T-cell (primary cell): ENCODE data around the gene RAE1. TPM values are rescaled to one million over a fixed set of nuclear protein-coding genes. Genes with fewer than 3 reads are reported as not detected.

Source experiments
- ATAC-seq, 4 experiments: fragments of 200-7000 bp in 3 of 4; fragments of 150-1000 bp in 1 of 4; cut with Tn5 transposase; replicated peaks in 1 of 4; 1 replicate in 3 of 4; 2 replicates in 1 of 4; pipeline ENCODE4 v1.10.0; 2021; ENCODE audit warnings: moderate library complexity in 3 of 4, mild to moderate bottlenecking in 2 of 4, moderate number of reproducible peaks in 1 of 4
- CTCF ChIA-PET, 2 donors: fragments of 300-600 bp; sonication (Branson Sonifier 250); formaldehyde crosslinking; loops; one replicate each; lab custom pipeline; 2022; ENCODE audit warnings: antibody characterized with exemption in 2 of 2; lab: Charles Lee
- POLR2A ChIA-PET, 2 donors: fragments of 300-600 bp; sonication (Branson Sonifier 250); formaldehyde crosslinking; loops; one replicate each; lab custom pipeline; 2022; ENCODE audit warnings: antibody characterized with exemption in 2 of 2; lab: Charles Lee
- DNase-seq, 35 experiments: peaks; one replicate each; pipeline versions ENCODE4 v3.0.0 to v3.0.0-alpha.2; 2013 to 2023
- H3K27ac ChIP-seq: one replicate; pipeline ENCODE4 v1.5.1; 2013; ENCODE audit warnings: low read length
- H3K27me3 ChIP-seq, 2 experiments: replicated peaks in 1 of 2; 1 replicate in 1 of 2; 2 replicates in 1 of 2; pipeline versions ENCODE4 v1.6.1 to v1.7.0; 2013; ENCODE audit warnings: low read length in 1 of 2, mixed read lengths in 1 of 2; ENCODE audit not compliant: control insufficient read depth in 2 of 2, insufficient read depth in 2 of 2; ENCODE audit errors: extremely low read depth in 1 of 2
- H3K36me3 ChIP-seq, 2 donors: 1 replicate in 1 of 2; 2 replicates in 1 of 2; pipeline versions ENCODE4 v1.6.1 to v1.7.0; 2013; ENCODE audit warnings: low read length in 1 of 2; ENCODE audit not compliant: control insufficient read depth in 2 of 2, insufficient read depth in 1 of 2; ENCODE audit errors: extremely low read depth in 1 of 2
- H3K4me1 ChIP-seq, 2 experiments: 1 replicate in 1 of 2; 2 replicates in 1 of 2; pipeline versions ENCODE4 v1.6.1 to v1.7.0; 2013; ENCODE audit warnings: low read length in 2 of 2, mixed read lengths in 1 of 2; ENCODE audit not compliant: insufficient read depth in 2 of 2, control insufficient read depth in 1 of 2; ENCODE audit errors: extremely low read depth in 1 of 2
- H3K4me3 ChIP-seq, 2 donors: 1 replicate in 1 of 2; 2 replicates in 1 of 2; pipeline versions ENCODE4 v1.5.1 to v1.7.0; 2013; ENCODE audit warnings: mild to moderate bottlenecking in 2 of 2, low read length in 1 of 2, moderate library complexity in 1 of 2; ENCODE audit not compliant: control insufficient read depth in 1 of 2; ENCODE audit errors: extremely low read depth in 1 of 2
- H3K9me3 ChIP-seq: 2 replicates; pipeline ENCODE4 v1.7.0; 2013
- H3K27ac Mint-ChIP-seq, 2 donors: one replicate each; pipeline ENCODE4 v1.8.0; 2020 to 2021; ENCODE audit warnings: mild to moderate bottlenecking in 2 of 2, mixed read lengths in 2 of 2
- H3K27me3 Mint-ChIP-seq, 2 donors: one replicate each; pipeline ENCODE4 v1.8.0; 2021 to 2022; ENCODE audit warnings: mixed read lengths in 2 of 2
- H3K36me3 Mint-ChIP-seq: one replicate; pipeline ENCODE4 v1.8.0; 2021; ENCODE audit warnings: mixed read lengths
- H3K4me1 Mint-ChIP-seq, 3 donors: one replicate each; pipeline ENCODE4 v1.8.0; 2020 to 2022; ENCODE audit warnings: mixed read lengths in 3 of 3, mild to moderate bottlenecking in 1 of 3
- H3K4me3 Mint-ChIP-seq, 3 donors: one replicate each; pipeline ENCODE4 v1.8.0; 2020 to 2022; ENCODE audit warnings: mild to moderate bottlenecking in 3 of 3, mixed read lengths in 3 of 3, moderate library complexity in 3 of 3
- H3K9me3 Mint-ChIP-seq, 3 donors: one replicate each; pipeline ENCODE4 v1.8.0; 2020 to 2022; ENCODE audit warnings: mixed read lengths in 3 of 3
- WGBS: methylation state at CpG from one replicate; pipeline ENCODE4 v1.1.5; 2013; ENCODE audit warnings: missing lambda C conversion rate; ENCODE audit not compliant: insufficient coverage; 5-methylcytosine and 5-hydroxymethylcytosine counted together
- total RNA-seq, 35 experiments: library from RNA in 6 of 35; stranded (reverse) in 6 of 35; fragments of 120-200 nt in 1 of 35; gene quantifications; one replicate each; pipeline versions ENCODE4 v1.2.1 to v1.2.4 and lab custom pipeline; 2013 to 2026

RAE1 gene
- total RNA-seq, 5 donors from 2014 or later (not counting 1 experiment from before 2014, with no cell fraction given), result 29.0 to 41.1 (median 29.4) TPM

DNA sequence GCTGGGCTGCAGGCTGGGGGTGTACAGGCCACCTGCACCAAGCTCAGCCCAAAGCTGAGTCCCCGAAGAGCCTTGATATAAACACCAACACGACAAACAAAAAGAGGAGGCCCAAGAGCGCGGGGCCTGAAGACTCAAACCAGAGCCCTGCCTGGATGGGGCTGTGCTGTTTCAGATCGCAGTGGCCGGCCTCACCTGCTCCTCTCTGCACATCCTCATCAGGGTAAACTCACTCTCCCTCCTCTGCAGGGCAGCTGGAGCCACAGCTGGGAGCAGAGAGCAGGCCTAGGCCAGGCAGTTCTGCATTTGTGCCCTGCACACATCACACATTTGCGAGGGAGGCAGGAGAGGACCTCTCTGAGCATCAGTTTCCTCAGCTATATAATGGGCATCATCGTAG is 36.4 kb downstream of the RAE1 start:
- Histone ChIP-seq H3K27ac (no peak overlapping the region), H3K4me1 (peaks cover 8 to 51% of the 10 kb centered on the region in 2 experiments), H3K4me3 (no peak overlapping the region), H3K27me3 (no peaks in the 10 kb centered on the region), H3K9me3 (no peaks in the 10 kb centered on the region), H3K36me3 (peaks cover 5 to 7% of the 10 kb centered on the region in 2 donors)
- DNase-seq (no peak), ATAC-seq (no peak)
- POLR2A ChIA-PET, result no interaction called here
- Mint-ChIP-seq H3K27me3 (no peaks in the 10 kb centered on the region), H3K27ac (peak overlapping the region in 1 of 2 donors; percentile 6), H3K9me3 (no peaks in the 10 kb centered on the region), H3K4me1 (peaks cover 19 to 34% (median 23%) of the 10 kb centered on the region in 3 donors), H3K4me3 (no peak overlapping the region), H3K36me3 (peaks cover 2% of the 10 kb centered on the region)
- CTCF ChIA-PET, result no interaction called here
- 100% methylated on average over 8 of the region's 8 CpGs for WGBS

DNA sequence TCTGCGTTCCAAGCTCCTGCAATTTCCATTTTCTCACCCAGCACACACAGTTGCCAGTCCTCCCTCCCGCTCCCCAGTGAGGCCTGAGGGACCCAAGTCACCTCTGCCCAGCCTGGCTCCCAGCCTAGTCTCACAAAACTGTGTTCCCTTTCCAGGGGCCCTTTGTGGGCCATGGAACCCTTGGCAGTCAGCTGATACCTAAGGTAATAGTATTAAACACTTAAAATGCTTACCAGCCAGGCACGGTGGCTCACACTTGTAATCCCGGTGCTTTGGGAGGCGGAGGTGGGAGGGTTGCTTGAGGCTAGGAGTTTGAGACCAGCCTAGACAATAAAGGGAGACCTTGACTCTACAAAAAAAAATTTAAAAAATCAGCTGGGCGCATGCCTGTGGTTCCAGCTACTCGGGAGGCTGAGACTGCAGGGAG is 36.9 kb downstream of the RAE1 start:
- POLR2A ChIA-PET, result no interaction called here
- H3K9me3 ChIP-seq, result no peaks in the 10 kb centered on the region
- CTCF ChIA-PET, result interaction anchor here in 1 of 2 donors (1.3 kb wide), 1 partner anchor 33 kb away, joined by 7 read pairs; no protein-coding TSS in a partner anchor
- DNase-seq, result peak in 1 of 35 experiments; percentile 21
- peaks cover 8 to 53% of the 10 kb centered on the region in 2 experiments for H3K4me1 ChIP-seq
- Mint-ChIP-seq H3K4me3 (peak overlapping the region in 1 of 3 donors; percentile 82), H3K27ac (peak overlapping the region; percentile 57 to 58), H3K27me3 (no peaks in the 10 kb centered on the region), H3K4me1 (peaks cover 17 to 32% (median 20%) of the 10 kb centered on the region in 3 donors), H3K36me3 (peaks cover 4% of the 10 kb centered on the region), H3K9me3 (no peaks in the 10 kb centered on the region)
- 100% methylated on average over 2 of the region's 7 CpGs for WGBS
- no peak for ATAC-seq
- H3K27ac ChIP-seq, result no peak overlapping the region
- peaks cover 5 to 7% of the 10 kb centered on the region in 2 donors for H3K36me3 ChIP-seq
- H3K4me3 ChIP-seq, result no peak overlapping the region
- no peaks in the 10 kb centered on the region for H3K27me3 ChIP-seq

DNA sequence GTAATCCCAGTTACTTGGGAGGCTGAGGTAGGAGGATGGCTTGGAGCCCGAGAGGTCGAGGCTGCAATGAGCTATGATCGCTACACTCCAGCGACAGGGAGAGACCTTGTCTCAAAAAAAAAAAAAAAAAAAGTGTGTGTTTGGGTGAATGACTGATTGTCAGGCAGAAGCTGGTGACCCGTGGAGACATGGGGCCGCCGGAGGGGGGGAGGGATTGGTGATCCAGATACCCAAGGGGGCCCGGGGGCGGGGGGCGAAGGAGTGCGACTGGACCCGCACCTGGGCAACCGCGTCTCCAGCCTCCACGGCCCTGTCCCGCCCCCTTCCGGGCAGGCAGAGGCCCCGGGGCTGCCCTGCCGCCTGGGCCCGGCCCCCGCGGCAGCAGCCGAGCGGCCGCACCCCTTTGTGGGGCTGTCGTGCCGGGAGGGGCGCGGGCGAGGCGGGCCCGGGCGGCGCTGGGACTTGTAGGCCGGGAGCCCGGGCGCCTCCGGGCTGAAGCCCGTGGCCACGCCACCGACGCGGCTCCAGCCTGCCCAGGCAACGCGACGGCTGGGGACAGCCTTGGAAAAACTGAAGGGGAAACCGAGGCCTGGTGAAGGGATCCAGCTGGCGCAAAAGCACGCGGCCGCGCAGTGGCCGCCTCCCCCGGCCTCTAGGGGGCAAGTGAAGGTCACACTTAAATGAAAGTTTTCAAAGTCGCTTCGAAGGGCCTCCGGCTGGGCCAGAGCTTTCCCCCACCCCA is 38.1 kb downstream of the RAE1 start:
- peaks cover 14% of the 10 kb centered on the region for H3K36me3 Mint-ChIP-seq
- 7% methylated on average over 55 of the region's 57 CpGs for WGBS

DNA sequence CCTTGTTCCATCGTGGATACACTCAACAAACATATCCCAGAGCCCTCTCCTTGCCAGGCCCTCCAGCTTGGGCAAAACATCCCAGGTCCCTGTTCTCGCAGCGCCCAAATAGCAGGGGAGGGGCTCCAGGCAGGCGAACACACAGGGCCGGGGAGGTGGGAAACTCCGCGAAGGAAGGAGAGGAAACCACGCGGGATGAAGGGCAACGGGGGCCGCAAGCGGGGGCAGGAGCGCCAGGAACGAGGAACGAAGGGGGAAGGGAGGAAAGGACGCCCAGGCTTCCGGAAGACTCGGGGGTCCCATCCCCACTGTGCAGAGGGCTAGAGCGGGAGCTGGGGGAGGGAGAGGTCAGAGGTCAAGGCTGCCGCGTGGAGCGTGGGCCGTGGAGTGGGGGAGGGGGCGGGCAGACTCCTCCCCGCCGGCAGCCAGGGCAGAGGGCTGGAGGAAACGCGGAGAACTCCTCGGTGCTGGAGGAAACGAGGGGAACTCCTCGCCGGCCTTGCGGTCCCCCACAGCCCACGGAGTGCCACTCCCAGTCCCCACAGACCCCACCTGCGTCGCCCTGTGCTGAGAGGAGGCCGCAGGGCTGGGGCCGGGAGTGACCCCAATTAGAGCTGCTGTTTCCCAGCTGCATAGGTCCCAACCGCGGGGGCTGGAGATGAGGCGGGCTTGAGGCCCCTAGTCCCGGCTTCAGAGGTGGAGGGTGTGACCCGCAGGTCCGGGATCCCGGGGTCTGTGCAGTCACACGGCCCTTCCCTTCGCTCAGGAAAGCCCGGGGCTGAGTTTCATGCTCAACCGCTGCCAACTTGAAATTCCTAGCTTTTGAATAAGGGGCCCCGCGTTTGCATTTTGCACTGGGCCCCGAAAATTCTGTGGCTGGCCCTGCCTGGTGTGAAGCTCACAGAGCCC is 38.9 kb downstream of the RAE1 start:
- Histone ChIP-seq H3K36me3 (peaks cover 9 to 18% of the 10 kb centered on the region in 2 donors), H3K4me1 (peaks cover 28 to 57% of the 10 kb centered on the region in 2 experiments), H3K9me3 (no peaks in the 10 kb centered on the region), H3K27me3 (no peaks in the 10 kb centered on the region), H3K4me3 (peak overlapping the region; percentile 44 to 53), H3K27ac (peak overlapping the region; percentile 69)
- Mint-ChIP-seq H3K9me3 (no peaks in the 10 kb centered on the region), H3K27ac (peak overlapping the region; percentile 91 to 92), H3K4me3 (peak overlapping the region; percentile 77 to 82 (median 82)), H3K36me3 (peaks cover 12% of the 10 kb centered on the region), H3K27me3 (no peaks in the 10 kb centered on the region), H3K4me1 (peaks cover 37 to 43% (median 40%) of the 10 kb centered on the region in 3 donors)
- ATAC-seq, result peak in 1 of 4 experiments; percentile 16
- WGBS, result 2% methylated on average over 48 of the region's 52 CpGs
- DNase-seq, result peak in 29 of 35 experiments; percentile 20 to 79 (median 51)
- POLR2A ChIA-PET, result interaction anchor here in 1 of 2 donors (0.8 to 0.9 kb wide), 2 partner anchors 8 to 9 kb away, joined by 5 to 7 read pairs; no protein-coding TSS in a partner anchor
- CTCF ChIA-PET, result interaction anchor here (0.6 to 2.6 kb wide), 5 partner anchors 9 to 230 kb away, joined by 3 to 13 read pairs (median 3); no protein-coding TSS in a partner anchor

More for the DNA sequence above, 38.1 kb downstream of the RAE1 start:
- Histone ChIP-seq H3K27ac (peak overlapping the region; percentile 69), H3K9me3 (no peaks in the 10 kb centered on the region), H3K4me3 (peak overlapping the region; percentile 44 to 53), H3K27me3 (no peaks in the 10 kb centered on the region), H3K36me3 (peaks cover 9 to 15% of the 10 kb centered on the region in 2 donors), H3K4me1 (peaks cover 20 to 54% of the 10 kb centered on the region in 2 experiments)
- H3K27ac Mint-ChIP-seq, result peak overlapping the region; percentile 91
- CTCF ChIA-PET, result interaction anchor here (0.6 to 2.6 kb wide), 9 partner anchors 9 to 492 kb away, joined by 3 to 13 read pairs (median 3); no protein-coding TSS in a partner anchor
- H3K4me3 Mint-ChIP-seq, result peak overlapping the region; percentile 77 to 82 (median 82)
- POLR2A ChIA-PET, result interaction anchor here (0.6 to 0.9 kb wide), 3 partner anchors 10 to 66 kb away, joined by 5 to 17 read pairs (median 7); no protein-coding TSS in a partner anchor
- DNase-seq, result peak in 30 of 35 experiments; percentile 39 to 74 (median 56)
- H3K4me1 Mint-ChIP-seq, result peaks cover 29 to 37% (median 31%) of the 10 kb centered on the region in 3 donors
- no peaks in the 10 kb centered on the region for H3K9me3 Mint-ChIP-seq
- ATAC-seq, result peak; percentile 21 to 44 (median 40)
- H3K27me3 Mint-ChIP-seq, result no peaks in the 10 kb centered on the region

DNA sequence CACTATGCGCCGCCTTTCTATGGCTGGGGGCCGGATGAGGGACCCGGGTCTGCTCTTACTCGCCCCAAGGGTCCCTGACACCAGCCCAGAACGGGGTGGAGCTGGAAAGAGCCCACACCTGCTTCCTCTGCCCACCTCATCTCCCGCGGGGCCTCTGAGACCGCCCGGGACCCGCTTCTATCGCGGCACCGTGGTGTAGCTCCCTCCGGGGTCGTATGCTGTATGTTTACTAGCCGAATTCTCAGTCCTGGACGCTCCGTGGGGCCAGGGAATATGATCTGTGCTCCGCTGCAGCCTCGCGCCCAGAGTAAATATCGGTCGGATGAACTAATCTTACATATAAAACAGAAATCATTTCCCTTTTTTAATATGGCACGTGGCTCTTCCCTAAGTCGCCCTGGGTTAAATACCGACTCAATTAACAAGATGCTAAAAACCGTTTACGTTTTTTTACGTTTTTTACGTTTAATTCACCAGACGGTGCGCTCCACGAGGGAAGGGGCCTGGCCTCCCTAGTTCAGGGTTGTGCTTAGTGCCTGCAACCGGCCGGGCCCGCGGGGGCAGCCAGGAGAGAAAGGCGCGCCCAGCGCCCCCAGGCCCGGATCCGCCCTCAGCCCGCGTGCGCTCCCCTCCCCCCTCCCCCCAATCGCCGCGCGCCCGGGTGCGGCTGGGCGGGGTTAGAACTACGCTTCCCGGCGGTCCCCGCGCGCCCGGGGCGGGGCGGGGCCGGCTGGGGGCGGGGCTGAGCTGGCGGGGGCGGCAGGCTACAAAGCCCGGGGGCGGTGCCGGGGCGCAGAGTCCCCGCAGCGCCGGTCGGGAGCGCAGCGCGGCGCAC is 39.8 kb downstream of the RAE1 start, which contains the start of gene RBM38:
TSS of gene RBM38 (plus strand) at position 793 of the 835 bp plus-strand sequence. CDS start 186 bp downstream, outside the sequence.
- WGBS, result 19% methylated on average over 39 of the region's 78 CpGs
- Mint-ChIP-seq H3K36me3 (peaks cover 13% of the 10 kb centered on the region), H3K27me3 (no peaks in the 10 kb centered on the region), H3K4me3 (peak within 1 kb of the TSS; percentile 93 to 94 (median 93)), H3K9me3 (no peaks in the 10 kb centered on the region), H3K27ac (peak within 1 kb of the TSS; percentile 93 to 97), H3K4me1 (peaks cover 42 to 50% (median 47%) of the 10 kb centered on the region in 3 donors)
- Histone ChIP-seq H3K27ac (peak within 1 kb of the TSS; percentile 93), H3K4me3 (peak within 1 kb of the TSS; percentile 93 to 96), H3K36me3 (peaks cover 9 to 27% of the 10 kb centered on the region in 2 donors), H3K4me1 (peaks cover 28 to 63% of the 10 kb centered on the region in 2 experiments), H3K27me3 (no peaks in the 10 kb centered on the region), H3K9me3 (no peaks in the 10 kb centered on the region)
- peak; percentile 60 to 74 (median 64) for ATAC-seq
- CTCF ChIA-PET, result interaction anchor here (0.5 to 2.6 kb wide), 7 partner anchors 8 to 1018 kb away, joined by 3 to 13 read pairs (median 3); no protein-coding TSS in a partner anchor
- POLR2A ChIA-PET, result interaction anchor here (0.6 to 2.0 kb wide), 6 partner anchors 7 to 1300 kb away, joined by 3 to 7 read pairs (median 4); no protein-coding TSS in a partner anchor
- DNase-seq, result peak in 33 of 35 experiments; percentile 42 to 85 (median 58)
